PC-3 (cell line): ENCODE data around the gene TBC1D16. TPM values are rescaled to one million over a fixed set of nuclear protein-coding genes. Genes with fewer than 3 reads are reported as not detected.

Experiments
- ATAC-seq: fragments of 200-7000 bp; cut with Tn5 transposase; 2 replicates; pipeline ENCODE4 v1.9.1; 2020; ENCODE audit warnings: mild to moderate bottlenecking, moderate library complexity
- BruUV-seq: library from RNA; stranded (reverse); fragments of 400-500 nt; replicated peaks from 2 replicates; lab custom pipeline; 2021; lab: Mats Ljungman, UMichigan
- CTCF ChIA-PET: fragments of 300-600 bp; sonication (Branson Sonifier 250); formaldehyde crosslinking; loops from one replicate; lab custom pipeline; 2022; ENCODE audit warnings: antibody characterized with exemption; lab: Charles Lee
- POLR2A ChIA-PET: fragments of 300-600 bp; sonication (Branson Sonifier 250); formaldehyde crosslinking; loops from one replicate; lab custom pipeline; 2022; ENCODE audit warnings: antibody characterized with exemption; ENCODE audit not compliant: unreplicated experiment; lab: Charles Lee
- DNase-seq: peaks from one replicate; pipeline ENCODE4 v3.0.0-alpha.2; 2015
- H2AFZ ChIP-seq: fragments of 300-600 bp; sonication (generic); 2 replicates; pipeline ENCODE4 v1.6.0; 2016; ENCODE audit warnings: antibody characterized with exemption, low read length
- H3F3A ChIP-seq: fragments of 300-600 bp; sonication (generic); one replicate; pipeline ENCODE4 v1.6.0; 2017; ENCODE audit warnings: antibody characterized with exemption, low read length, control low read depth, mild to moderate bottlenecking; ENCODE audit not compliant: unreplicated experiment
- H3K27ac ChIP-seq: fragments of 300-600 bp; sonication (generic); 2 replicates; pipeline ENCODE4 v1.5.1; 2016; ENCODE audit warnings: mild to moderate bottlenecking, low read length
- H3K27me3 ChIP-seq: fragments of 300-600 bp; sonication (generic); 2 replicates; pipeline ENCODE4 v1.6.1; 2016; ENCODE audit warnings: low read length, mixed read lengths
- H3K36me3 ChIP-seq: fragments of 300-600 bp; sonication (generic); 2 replicates; pipeline ENCODE4 v1.6.1; 2016; ENCODE audit warnings: low read depth, mixed run types, low read length, mixed read lengths
- H3K4me1 ChIP-seq: fragments of 300-600 bp; sonication (generic); 2 replicates; pipeline ENCODE4 v1.5.1; 2016; ENCODE audit warnings: low read length; ENCODE audit not compliant: insufficient read depth
- H3K4me2 ChIP-seq: fragments of 300-600 bp; sonication (generic); 2 replicates; pipeline ENCODE4 v1.6.0; 2016; ENCODE audit warnings: low read length
- H3K4me3 ChIP-seq: fragments of 300-600 bp; sonication (generic); 2 replicates; pipeline ENCODE4 v1.5.1; 2016; ENCODE audit warnings: mild to moderate bottlenecking, low read length, mixed read lengths
- H3K79me2 ChIP-seq: fragments of 300-600 bp; sonication (generic); 2 replicates; pipeline ENCODE4 v1.6.1; 2017; ENCODE audit warnings: low read length, mixed read lengths
- H3K9ac ChIP-seq: fragments of 300-600 bp; sonication (generic); 2 replicates; pipeline ENCODE4 v1.6.0; 2016; ENCODE audit warnings: mild to moderate bottlenecking, low read length
- H3K9me2 ChIP-seq: fragments of 300-600 bp; sonication (generic); replicated peaks from 2 replicates; pipeline ENCODE4 v1.6.1; 2016; ENCODE audit warnings: mixed run types, low read length, mixed read lengths
- H3K9me3 ChIP-seq: fragments of 300-600 bp; sonication (generic); 2 replicates; pipeline ENCODE4 v1.6.1; 2016; ENCODE audit warnings: low read length, mixed read lengths
- H4K20me1 ChIP-seq: fragments of 300-600 bp; sonication (generic); 2 replicates; pipeline ENCODE4 v1.6.1; 2016; ENCODE audit warnings: low read length, mixed read lengths
- EZH2 ChIP-seq: fragments of 300-600 bp; sonication (generic); IDR thresholded peaks from one replicate; pipeline ENCODE4 v1.6.1; 2017; ENCODE audit warnings: antibody characterized with exemption, mild to moderate bottlenecking, low read length; ENCODE audit not compliant: unreplicated experiment
- EZH2phosphoT487 ChIP-seq: fragments of 300-600 bp; sonication (generic); IDR thresholded peaks from 2 replicates; pipeline ENCODE4 v1.6.1; 2018; ENCODE audit warnings: mild to moderate bottlenecking, antibody characterized with exemption, low read length, borderline replicate concordance
- intact Hi-C: fragments of 100-400 bp; cut with micrococcal nuclease; formaldehyde crosslinking; loops from 2 replicates; pipeline ENCODE4 v1.9.0; 2023
- total RNA-seq: library from RNA; depleted of rRNA; stranded (reverse); fragments of >200 nt; gene quantifications from 2 replicates; pipeline ENCODE4 v1.2.3, GENCODE V29; 2014
- TF ChIP-seq, protein P1 (sequence below): fragments of 300-600 bp; sonication (generic); conservative IDR thresholded peaks from 2 replicates; pipeline ENCODE4 v1.5.1; 2017; ENCODE audit warnings: antibody characterized with exemption, low read depth, mild to moderate bottlenecking, low read length

Gene TBC1D16
- total RNA-seq, 1 experiment from 2014 or later = 23.7 TPM

GRCh38 chr17:79944821-79945391 lies 90.8 kb downstream of the TBC1D16 start:
- ATAC-seq (no peak), DNase-seq (no peak)
- H3F3A ChIP-seq = no peaks in the 10 kb centered on the region
- H3K9ac ChIP-seq = no peak overlapping the region
- ChIA-PET POLR2A (no interaction called here), CTCF (no interaction called here)
- BruUV-seq = no TSS peak
- no peaks in the 10 kb centered on the region for H4K20me1 ChIP-seq
- no peak for TF ChIP-seq EZH2phosphoT487
- no peak for TF ChIP-seq EZH2
- TF ChIP-seq, protein P1, sequence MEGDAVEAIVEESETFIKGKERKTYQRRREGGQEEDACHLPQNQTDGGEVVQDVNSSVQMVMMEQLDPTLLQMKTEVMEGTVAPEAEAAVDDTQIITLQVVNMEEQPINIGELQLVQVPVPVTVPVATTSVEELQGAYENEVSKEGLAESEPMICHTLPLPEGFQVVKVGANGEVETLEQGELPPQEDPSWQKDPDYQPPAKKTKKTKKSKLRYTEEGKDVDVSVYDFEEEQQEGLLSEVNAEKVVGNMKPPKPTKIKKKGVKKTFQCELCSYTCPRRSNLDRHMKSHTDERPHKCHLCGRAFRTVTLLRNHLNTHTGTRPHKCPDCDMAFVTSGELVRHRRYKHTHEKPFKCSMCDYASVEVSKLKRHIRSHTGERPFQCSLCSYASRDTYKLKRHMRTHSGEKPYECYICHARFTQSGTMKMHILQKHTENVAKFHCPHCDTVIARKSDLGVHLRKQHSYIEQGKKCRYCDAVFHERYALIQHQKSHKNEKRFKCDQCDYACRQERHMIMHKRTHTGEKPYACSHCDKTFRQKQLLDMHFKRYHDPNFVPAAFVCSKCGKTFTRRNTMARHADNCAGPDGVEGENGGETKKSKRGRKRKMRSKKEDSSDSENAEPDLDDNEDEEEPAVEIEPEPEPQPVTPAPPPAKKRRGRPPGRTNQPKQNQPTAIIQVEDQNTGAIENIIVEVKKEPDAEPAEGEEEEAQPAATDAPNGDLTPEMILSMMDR = no peak
- no peaks in the 10 kb centered on the region for H3K9me2 ChIP-seq
- H3K4me3 ChIP-seq = no peak overlapping the region
- H3K36me3 ChIP-seq = no peaks in the 10 kb centered on the region
- no peaks in the 10 kb centered on the region for H3K79me2 ChIP-seq
- no peaks in the 10 kb centered on the region for H3K9me3 ChIP-seq
- intact Hi-C loops = no loop called here
- H3K4me1 ChIP-seq = no peaks in the 10 kb centered on the region
- no peak overlapping the region for H3K27ac ChIP-seq
- no peak overlapping the region for H2AFZ ChIP-seq
- H3K27me3 ChIP-seq = no peaks in the 10 kb centered on the region
- H3K4me2 ChIP-seq = no peak overlapping the region

- intact Hi-C loops = no loop called here
- H3K27me3 ChIP-seq = no peaks in the 10 kb centered on the region
- POLR2A ChIA-PET = no interaction called here
- TF ChIP-seq EZH2 (no peak), EZH2phosphoT487 (no peak)
- TF ChIP-seq, protein P1 = no peak
- no peaks in the 10 kb centered on the region for H3K79me2 ChIP-seq
- no peak overlapping the region for H3K4me2 ChIP-seq
- H3K9me2 ChIP-seq = no peaks in the 10 kb centered on the region
- CTCF ChIA-PET = no interaction called here
- no peak overlapping the region for H3K27ac ChIP-seq
- H2AFZ ChIP-seq = no peak overlapping the region
- no peaks in the 10 kb centered on the region for H3K4me1 ChIP-seq
- no peak for ATAC-seq
- H3K36me3 ChIP-seq = no peaks in the 10 kb centered on the region
- no peak overlapping the region for H3K4me3 ChIP-seq
- H3K9me3 ChIP-seq = no peaks in the 10 kb centered on the region
- no TSS peak for BruUV-seq
- no peak for DNase-seq
- H3F3A ChIP-seq = no peaks in the 10 kb centered on the region
- no peak overlapping the region for H3K9ac ChIP-seq
- H4K20me1 ChIP-seq = no peaks in the 10 kb centered on the region
These were observed 91.3 kb downstream of the TBC1D16 start for GRCh38 chr17:79944251-79944812.
